A673 (cell line): ENCODE results near the gene RACGAP1.

Experiments
- EZH2 ChIP-seq: fragments of 200-600 bp; sonication (generic); IDR thresholded peaks from 2 replicates; pipeline ENCODE4 v1.6.1; 2017; ENCODE audit warnings: borderline replicate concordance, low read depth, mild to moderate bottlenecking, mixed read lengths, antibody characterized with exemption, low read length; ENCODE audit not compliant: poor library complexity, severe bottlenecking
- TF ChIP-seq, protein P1 (sequence below): fragments of 300-800, 200-600 bp; sonication (generic); conservative IDR thresholded peaks from 2 replicates; pipeline ENCODE4 v1.5.1; 2017; ENCODE audit warnings: low read depth, mild to moderate bottlenecking, antibody characterized with exemption, low read length, moderate library complexity, mixed read lengths

DNA sequence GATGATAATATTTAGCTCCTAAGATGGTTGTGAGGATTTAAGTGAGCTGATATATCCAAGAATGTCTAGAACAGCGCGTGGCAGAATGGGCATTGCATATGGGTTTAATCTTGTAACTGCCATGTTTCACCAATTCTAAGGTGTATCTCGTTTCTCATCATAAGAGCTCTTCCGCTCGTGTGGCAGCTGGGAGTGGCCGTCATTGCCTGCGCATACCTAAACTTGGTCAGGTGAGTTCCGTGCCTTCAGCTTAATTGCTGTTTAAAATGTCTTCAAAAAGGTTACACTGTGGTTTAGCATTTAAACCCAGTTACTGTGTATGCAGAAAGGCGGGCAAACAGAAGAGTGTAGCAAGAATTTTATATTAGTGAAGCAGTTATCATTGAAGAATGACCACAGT is 79.2 kb downstream of the RACGAP1 start:
- TF ChIP-seq, protein P1, sequence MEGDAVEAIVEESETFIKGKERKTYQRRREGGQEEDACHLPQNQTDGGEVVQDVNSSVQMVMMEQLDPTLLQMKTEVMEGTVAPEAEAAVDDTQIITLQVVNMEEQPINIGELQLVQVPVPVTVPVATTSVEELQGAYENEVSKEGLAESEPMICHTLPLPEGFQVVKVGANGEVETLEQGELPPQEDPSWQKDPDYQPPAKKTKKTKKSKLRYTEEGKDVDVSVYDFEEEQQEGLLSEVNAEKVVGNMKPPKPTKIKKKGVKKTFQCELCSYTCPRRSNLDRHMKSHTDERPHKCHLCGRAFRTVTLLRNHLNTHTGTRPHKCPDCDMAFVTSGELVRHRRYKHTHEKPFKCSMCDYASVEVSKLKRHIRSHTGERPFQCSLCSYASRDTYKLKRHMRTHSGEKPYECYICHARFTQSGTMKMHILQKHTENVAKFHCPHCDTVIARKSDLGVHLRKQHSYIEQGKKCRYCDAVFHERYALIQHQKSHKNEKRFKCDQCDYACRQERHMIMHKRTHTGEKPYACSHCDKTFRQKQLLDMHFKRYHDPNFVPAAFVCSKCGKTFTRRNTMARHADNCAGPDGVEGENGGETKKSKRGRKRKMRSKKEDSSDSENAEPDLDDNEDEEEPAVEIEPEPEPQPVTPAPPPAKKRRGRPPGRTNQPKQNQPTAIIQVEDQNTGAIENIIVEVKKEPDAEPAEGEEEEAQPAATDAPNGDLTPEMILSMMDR, result no peak
- no peak for TF ChIP-seq EZH2
